Endothelial cell of umbilical vein (primary cell): ENCODE measurements around the gene CNKSR2. TPM values are rescaled to one million over a fixed set of nuclear protein-coding genes. Genes with fewer than 3 reads are reported as not detected.

Experiments
- BruUV-seq: library from RNA; stranded (reverse); fragments of 400-500 nt; replicated peaks from 2 replicates; lab custom pipeline; 2021; lab: Mats Ljungman, UMichigan
- CTCF ChIA-PET: fragments of 300-600, 350-600 bp; sonication (Branson Sonifier 250); formaldehyde crosslinking; loops from one replicate; lab custom pipeline; 2021; ENCODE audit warnings: antibody characterized with exemption, inconsistent platforms; lab: Charles Lee
- POLR2A ChIA-PET: fragments of 300-600, 350-600 bp; sonication (Branson Sonifier 250); formaldehyde crosslinking; loops from one replicate; lab custom pipeline; 2021; ENCODE audit warnings: antibody characterized with exemption, inconsistent platforms; lab: Charles Lee
- DNase-seq: peaks from one replicate; pipeline ENCODE4 v3.0.0-alpha.2; 2011; ENCODE audit warnings: low read depth, low spot score
- FAIRE-seq: peaks from 2 replicates; lab custom pipeline; 2011; peaks lifted over from hg19 to GRCh38; lab: Jason Lieb, UNC
- H2AFZ ChIP-seq: 2 replicates; pipeline ENCODE4 v1.6.0; 2012; ENCODE audit warnings: low read depth, low read length, control low read depth, inconsistent platforms
- H3K27ac ChIP-seq: 2 replicates; pipeline ENCODE4 v1.5.1; 2011; ENCODE audit warnings: low read depth, mild to moderate bottlenecking, control low read depth, low read length, moderate library complexity; ENCODE audit not compliant: insufficient read depth
- H3K27me3 ChIP-seq, 2 experiments: 2 replicates each; pipeline versions ENCODE4 v1.6.0 to v1.6.1; 2011; ENCODE audit warnings: low read length in 2 of 2, mixed read lengths in 1 of 2; ENCODE audit not compliant: control insufficient read depth in 2 of 2, insufficient read depth in 2 of 2
- H3K36me3 ChIP-seq, 2 experiments: 2 replicates in 1 of 2; 3 replicates in 1 of 2; pipeline ENCODE4 v1.5.1; 2011; ENCODE audit warnings: low read length in 2 of 2, mild to moderate bottlenecking in 1 of 2, moderate library complexity in 1 of 2; ENCODE audit not compliant: control insufficient read depth in 2 of 2, insufficient read depth in 2 of 2; ENCODE audit errors: extremely low read depth in 1 of 2
- H3K4me1 ChIP-seq: 3 replicates; pipeline ENCODE4 v1.5.1; 2011; ENCODE audit warnings: mild to moderate bottlenecking, low read length; ENCODE audit not compliant: control insufficient read depth, insufficient read depth; ENCODE audit errors: extremely low read depth
- H3K4me2 ChIP-seq: 2 replicates; pipeline ENCODE4 v1.6.1; 2011; ENCODE audit warnings: low read length, control low read depth, mixed read lengths; ENCODE audit not compliant: insufficient read depth
- H3K4me3 ChIP-seq, 3 experiments: fragments of 200-600 bp in 1 of 3; sonication (generic), shearing (Covaris generic) in 1 of 3; replicated peaks in 1 of 3; 2 replicates each; pipeline ENCODE4 v1.5.1; 2011 to 2016; ENCODE audit warnings: control low read depth in 3 of 3, low read length in 3 of 3, mild to moderate bottlenecking in 2 of 3, inconsistent platforms in 1 of 3, low read depth in 1 of 3, moderate library complexity in 1 of 3; ENCODE audit not compliant: insufficient read depth in 1 of 3
- H3K79me2 ChIP-seq: 2 replicates; pipeline ENCODE4 v1.6.0; 2012; ENCODE audit warnings: low read length, inconsistent platforms; ENCODE audit not compliant: control insufficient read depth, insufficient read depth
- H3K9ac ChIP-seq: replicated peaks from 2 replicates; pipeline ENCODE3; 2011; ENCODE audit warnings: low read length, control low read depth; ENCODE audit not compliant: insufficient read depth; ENCODE audit errors: extremely low read depth
- H3K9me1 ChIP-seq: replicated peaks from 3 replicates; pipeline ENCODE4 v1.6.0; 2011; ENCODE audit warnings: mild to moderate bottlenecking, low read length; ENCODE audit not compliant: control insufficient read depth, insufficient read depth; ENCODE audit errors: extremely low read depth
- H3K9me3 ChIP-seq: replicated peaks from 2 replicates; pipeline ENCODE4 v1.5.1; 2012; ENCODE audit warnings: low read length, inconsistent platforms; ENCODE audit not compliant: control insufficient read depth, insufficient read depth
- H4K20me1 ChIP-seq: replicated peaks from 2 replicates; pipeline ENCODE3; 2011; ENCODE audit warnings: mild to moderate bottlenecking, low read length; ENCODE audit not compliant: control insufficient read depth, insufficient read depth; ENCODE audit errors: extremely low read depth
- CTCF ChIP-seq, 2 donors: IDR thresholded peaks; 1 replicate in 1 of 2; 2 replicates in 1 of 2; pipeline ENCODE4 v1.5.1; 2011; ENCODE audit warnings: low read length in 2 of 2, mild to moderate bottlenecking in 2 of 2, moderate library complexity in 2 of 2, control low read depth in 1 of 2, inconsistent platforms in 1 of 2, low read depth in 1 of 2; ENCODE audit not compliant: insufficient read depth in 1 of 2; ENCODE audit errors: extremely low read depth in 1 of 2
- EZH2 ChIP-seq: IDR thresholded peaks from 2 replicates; pipeline ENCODE4 v1.6.1; 2012; ENCODE audit warnings: borderline replicate concordance, low read depth, mild to moderate bottlenecking, moderate library complexity, low read length, inconsistent platforms; ENCODE audit not compliant: severe bottlenecking
- FOS ChIP-seq: IDR thresholded peaks from 2 replicates; pipeline ENCODE4 v1.6.1; 2011; ENCODE audit warnings: mild to moderate bottlenecking, low read length, moderate library complexity, borderline replicate concordance; ENCODE audit not compliant: insufficient read depth
- GATA2 ChIP-seq: IDR thresholded peaks from 2 replicates; pipeline ENCODE4 v1.7.0; 2011; ENCODE audit warnings: low read depth, mild to moderate bottlenecking, moderate library complexity, mixed read lengths, low read length; ENCODE audit not compliant: insufficient read length, insufficient read depth
- JUN ChIP-seq: IDR thresholded peaks from 2 replicates; pipeline ENCODE4 v1.6.1; 2011; ENCODE audit warnings: borderline replicate concordance, low read depth; ENCODE audit not compliant: insufficient read length, insufficient read depth
- MAX ChIP-seq: IDR thresholded peaks from 2 replicates; pipeline ENCODE4 v1.6.1; 2011; ENCODE audit not compliant: insufficient read depth, insufficient read length
- MYC ChIP-seq: IDR thresholded peaks from one replicate; pipeline ENCODE4 v1.6.1; 2011; ENCODE audit warnings: mild to moderate bottlenecking, low read depth, low read length
- POLR2A ChIP-seq: IDR thresholded peaks from 2 replicates; pipeline ENCODE4 v1.6.1; 2012; ENCODE audit warnings: low read depth, mild to moderate bottlenecking, control low read depth, low read length
- POLR2AphosphoS5 ChIP-seq: IDR thresholded peaks from 2 replicates; pipeline ENCODE4 v1.6.1; 2012; ENCODE audit warnings: low read depth, mild to moderate bottlenecking, control low read depth, low read length, moderate library complexity; ENCODE audit not compliant: insufficient read depth
- dilution Hi-C: fragments of 300-500 bp; cut with MboI; formaldehyde crosslinking; loops from one replicate; pipeline ENCODE4 v1.15.0; 2019; ENCODE audit warnings: low sequenced_read_pairs; ENCODE audit not compliant: extremely low pct_ligation_motif_present
- intact Hi-C: fragments of 100-400 bp; cut with micrococcal nuclease; formaldehyde crosslinking; loops from one replicate; pipeline ENCODE4 v1.10.0; 2022
- polyA plus RNA-seq, 4 experiments: library from polyadenylated mRNA; depleted of rRNA in 3 of 4; stranded (reverse) in 3 of 4; unstranded in 1 of 4; fragments of >200 nt; gene quantifications; 2 replicates each; pipeline versions ENCODE4 v1.2.1 to v1.2.3, GENCODE V29; 2011 to 2012; ENCODE audit warnings: missing spikeins in 1 of 4
- total RNA-seq: library from RNA; stranded (reverse); gene quantifications from 2 replicates; pipeline ENCODE4 v1.2.3, GENCODE V29; 2021

CNKSR2 gene
- total and polyA plus RNA-seq, 2 donors (not counting 3 experiments of a cell fraction or from before 2014, with no cell fraction given), result 0.13 TPM; not detected in 1

GRCh38 chrX:21632027-21632426 is 257.8 kb downstream of the CNKSR2 start:
- no peaks in the 10 kb centered on the region for H3K4me1 ChIP-seq
- no peaks in the 10 kb centered on the region for H4K20me1 ChIP-seq
- dilution Hi-C loops (no loop called here), intact Hi-C loops (no loop called here)
- no peak for DNase-seq
- CTCF ChIA-PET, result no interaction called here
- no peak overlapping the region for H3K4me3 ChIP-seq
- no peak overlapping the region for H3K9ac ChIP-seq
- H3K27ac ChIP-seq, result no peak overlapping the region
- no peaks in the 10 kb centered on the region for H3K9me3 ChIP-seq
- H3K79me2 ChIP-seq, result no peaks in the 10 kb centered on the region
- POLR2A ChIA-PET, result no interaction called here
- no peak overlapping the region for H3K4me2 ChIP-seq
- no peak for TF ChIP-seq MAX
- no peak for TF ChIP-seq MYC
- TF ChIP-seq GATA2, result no peak
- TF ChIP-seq CTCF (IDR thresholded peaks at IDR 0.05; ENCODE audit: extremely low read depth in 1 of 2, insufficient read depth in 1 of 2, low read depth in 1 of 2, low read length in 2 of 2), result no peak
- no peak for TF ChIP-seq EZH2
- no peak for TF ChIP-seq FOS
- TF ChIP-seq POLR2AphosphoS5, result no peak
- TF ChIP-seq POLR2A, result no peak
- no peak for TF ChIP-seq JUN
- H3K27me3 ChIP-seq, result no peaks in the 10 kb centered on the region
- BruUV-seq, result no TSS peak
- no peaks in the 10 kb centered on the region for H3K36me3 ChIP-seq
- no peak overlapping the region for H2AFZ ChIP-seq
- H3K9me1 ChIP-seq, result no peaks in the 10 kb centered on the region
- no peak for FAIRE-seq
